ENCODE measurements around the gene MGAM2. TPM values are rescaled to one million over a fixed set of nuclear protein-coding genes. Genes with fewer than 3 reads are reported as not detected.

Gene MGAM2
- total and polyA plus RNA-seq, 2 experiments from 2014 or later, result 0.07 TPM; not detected in 1

- Mint-ChIP-seq H3K4me1 (peaks cover 7% of the 10 kb centered on the region; the same call in 2 of the 3 replicates), H3K36me3 (ENCODE audit: low read depth) (no peaks in the 10 kb centered on the region), H3K9me3 (no peaks in the 10 kb centered on the region), H3K27me3 (ENCODE audit: insufficient read depth, low read depth, poor library complexity) (peaks cover 2% of the 10 kb centered on the region), H3K27ac (no peak overlapping the region), H3K4me3 (no peak overlapping the region)
- H3K4me1 ChIP-seq (ENCODE audit: insufficient read depth), result 0 out of 2 replicates have a peak, but pooled peaks cover 4% of the 10 kb centered on the region
- no peak overlapping the region for H3K4me3 ChIP-seq
- H3K36me3 ChIP-seq (ENCODE audit: insufficient read depth), result no peaks in the 10 kb centered on the region
- H3K79me2 ChIP-seq (replicated peaks; ENCODE audit: insufficient read depth), result no peaks in the 10 kb centered on the region
- no peaks in the 10 kb centered on the region for H4K20me1 ChIP-seq (replicated peaks; ENCODE audit: insufficient read depth)
- peak; percentile 39; the same call in 2 of the 3 replicates for ATAC-seq
- TF ChIP-seq REST (IDR thresholded peaks at IDR 0.05; ENCODE audit: unreplicated experiment) (no peak), EZH2 (IDR thresholded peaks at IDR 0.05; ENCODE audit: low read depth, unreplicated experiment) (no peak)
- peaks cover 3% of the 10 kb centered on the region; the same call in 1 of the 2 replicates for H3F3A ChIP-seq (replicated peaks; ENCODE audit: low read depth)
- DNase-seq (ENCODE audit: low spot score), result no peak
- H3K27ac ChIP-seq (ENCODE audit: low read depth), result no peak overlapping the region
- H3K9me2 ChIP-seq (ENCODE audit: insufficient read depth), result no peaks in the 10 kb centered on the region
- H2AFZ ChIP-seq, result 0 out of 2 replicates have a peak overlapping the region, but pooled peaks have one; percentile 49
- H3K4me2 ChIP-seq, result no peak overlapping the region
- no peaks in the 10 kb centered on the region for H3K27me3 ChIP-seq (ENCODE audit: insufficient read depth)
Measured at GRCh38 chr7:142134909-142135308, 23.4 kb downstream of the MGAM2 start.

GRCh38 chr7:142138996-142139395 is 27.5 kb downstream of the MGAM2 start:
- no peaks in the 10 kb centered on the region for H3K79me2 ChIP-seq (replicated peaks; ENCODE audit: insufficient read depth)
- no peaks in the 10 kb centered on the region for H3K36me3 ChIP-seq (ENCODE audit: insufficient read depth)
- Mint-ChIP-seq H3K4me3 (no peak overlapping the region), H3K9me3 (no peaks in the 10 kb centered on the region; the same call in 2 of the 3 replicates), H3K27me3 (ENCODE audit: insufficient read depth, low read depth, poor library complexity) (no peaks in the 10 kb centered on the region), H3K36me3 (ENCODE audit: low read depth) (no peaks in the 10 kb centered on the region), H3K27ac (no peak overlapping the region), H3K4me1 (peaks cover 7% of the 10 kb centered on the region; the same call in 2 of the 3 replicates)
- no peaks in the 10 kb centered on the region for H3K9me2 ChIP-seq (ENCODE audit: insufficient read depth)
- H3K4me1 ChIP-seq (ENCODE audit: insufficient read depth), result 0 out of 2 replicates have a peak, but pooled peaks cover 4% of the 10 kb centered on the region
- H3F3A ChIP-seq (replicated peaks; ENCODE audit: low read depth), result no peaks in the 10 kb centered on the region
- H3K4me2 ChIP-seq, result no peak overlapping the region
- DNase-seq (ENCODE audit: low spot score) (no peak), ATAC-seq (no peak)
- H3K27ac ChIP-seq (ENCODE audit: low read depth), result no peak overlapping the region
- H4K20me1 ChIP-seq (replicated peaks; ENCODE audit: insufficient read depth), result no peaks in the 10 kb centered on the region
- H3K27me3 ChIP-seq (ENCODE audit: insufficient read depth), result no peaks in the 10 kb centered on the region
- no peak overlapping the region for H2AFZ ChIP-seq
- no peak overlapping the region for H3K4me3 ChIP-seq
- TF ChIP-seq CREB1 (CRISPR knock-in tag; IDR thresholded peaks at IDR 0.05; ENCODE audit: low read depth) (no peak), POLR2AphosphoS5 (IDR thresholded peaks at IDR 0.05; ENCODE audit: low read depth) (no peak), ZNF114 (CRISPR knock-in tag; IDR thresholded peaks at IDR 0.05) (no peak), REST (IDR thresholded peaks at IDR 0.05; ENCODE audit: unreplicated experiment) (no peak), ZNF462 (CRISPR knock-in tag; IDR thresholded peaks at IDR 0.05) (no peak), EZH2 (IDR thresholded peaks at IDR 0.05; ENCODE audit: low read depth, unreplicated experiment) (no peak), STAT1 (IDR thresholded peaks at IDR 0.05; ENCODE audit: unreplicated experiment) (no peak), NANOG (IDR thresholded peaks at IDR 0.05; ENCODE audit: borderline replicate concordance) (no peak)
